WTC11 (cell line): ENCODE data around the gene CBX7. TPM values are rescaled to one million over a fixed set of nuclear protein-coding genes. Genes with fewer than 3 reads are reported as not detected.

Source experiments
- ATAC-seq: fragments of 200-7000 bp; cut with Tn5 transposase; 2 replicates; pipeline ENCODE4 v1.10.0; 2021; ENCODE audit warnings: mild to moderate bottlenecking, moderate library complexity
- CTCF ChIA-PET: fragments of 300-600 bp; sonication (Branson Sonifier 250); formaldehyde crosslinking; loops from one replicate; lab custom pipeline; 2021; ENCODE audit warnings: antibody characterized with exemption; lab: Charles Lee
- POLR2A ChIA-PET: fragments of 350-600 bp; sonication (Branson Sonifier 250); formaldehyde crosslinking; loops from one replicate; lab custom pipeline; 2021; ENCODE audit warnings: antibody characterized with exemption; lab: Charles Lee
- DNase-seq: peaks from one replicate; pipeline ENCODE4 v3.0.0; 2021; ENCODE audit warnings: low spot score
- H3K27ac Mint-ChIP-seq: 2 replicates; pipeline ENCODE4 v1.8.0; 2021; ENCODE audit warnings: mixed read lengths
- H3K27me3 Mint-ChIP-seq: 2 replicates; pipeline ENCODE4 v1.8.0; 2021; ENCODE audit warnings: low read depth, mild to moderate bottlenecking, moderate library complexity, mixed read lengths
- H3K36me3 Mint-ChIP-seq: 2 replicates; pipeline ENCODE4 v1.8.0; 2021; ENCODE audit warnings: mixed read lengths
- H3K4me1 Mint-ChIP-seq: 2 replicates; pipeline ENCODE4 v1.8.0; 2022; ENCODE audit warnings: mixed read lengths
- H3K4me3 Mint-ChIP-seq: 2 replicates; pipeline ENCODE4 v1.8.0; 2021; ENCODE audit warnings: mild to moderate bottlenecking, moderate library complexity, mixed read lengths
- H3K9me3 Mint-ChIP-seq: 2 replicates; pipeline ENCODE4 v1.8.0; 2021; ENCODE audit warnings: mixed read lengths
- CBFB ChIP-seq: sonication (generic); formaldehyde crosslinking; IDR thresholded peaks from 2 replicates; pipeline ENCODE4 v1.8.1; 2022; ENCODE audit warnings: mild to moderate bottlenecking, low read depth, missing genetic modification reagents
- CREM ChIP-seq: sonication (generic); formaldehyde crosslinking; IDR thresholded peaks from 2 replicates; pipeline ENCODE4 v1.8.1; 2022; ENCODE audit warnings: mild to moderate bottlenecking, missing genetic modification reagents, moderate library complexity
- ELF4 ChIP-seq: sonication (generic); formaldehyde crosslinking; IDR thresholded peaks from 2 replicates; pipeline ENCODE4 v1.8.1; 2022; ENCODE audit warnings: low read depth, mild to moderate bottlenecking, moderate library complexity, missing genetic modification reagents
- ESRRA ChIP-seq: sonication (generic); formaldehyde crosslinking; IDR thresholded peaks from 2 replicates; pipeline ENCODE4 v1.8.1; 2022; ENCODE audit warnings: mild to moderate bottlenecking, missing genetic modification reagents, borderline replicate concordance
- FOXJ3 ChIP-seq: sonication (generic); formaldehyde crosslinking; IDR thresholded peaks from 2 replicates; pipeline ENCODE4 v1.9.0; 2021; ENCODE audit warnings: missing genetic modification reagents, mild to moderate bottlenecking, borderline replicate concordance
- GRHL2 ChIP-seq: fragments of 250-450 bp; sonication (Bioruptor Pico); IDR thresholded peaks from 2 replicates; pipeline ENCODE4 v1.8.0; 2022; ENCODE audit warnings: mild to moderate bottlenecking, moderate library complexity; ENCODE audit not compliant: insufficient replicate concordance, severe bottlenecking
- IRF2 ChIP-seq: sonication (generic); formaldehyde crosslinking; IDR thresholded peaks from 2 replicates; pipeline ENCODE4 v1.8.0; 2022; ENCODE audit warnings: low read depth, missing genetic modification reagents, borderline replicate concordance
- JUN ChIP-seq: sonication (generic); formaldehyde crosslinking; IDR thresholded peaks from 2 replicates; pipeline ENCODE4 v1.8.0; 2023; ENCODE audit warnings: mild to moderate bottlenecking, missing genetic modification reagents
- NFATC4 ChIP-seq: fragments of 250-450 bp; sonication (Bioruptor Pico); IDR thresholded peaks from 2 replicates; pipeline ENCODE4 v1.9.0; 2021; ENCODE audit warnings: mild to moderate bottlenecking
- NFE2L1 ChIP-seq: sonication (generic); formaldehyde crosslinking; IDR thresholded peaks from 2 replicates; pipeline ENCODE4 v1.8.1; 2023; ENCODE audit warnings: missing genetic modification reagents
- OVOL2 ChIP-seq: fragments of 250-450 bp; sonication (Bioruptor Pico); IDR thresholded peaks from 2 replicates; pipeline ENCODE4 v1.9.0; 2021; ENCODE audit warnings: mild to moderate bottlenecking, borderline replicate concordance
- PREB ChIP-seq: sonication (generic); formaldehyde crosslinking; IDR thresholded peaks from 2 replicates; pipeline ENCODE4 v1.8.1; 2022; ENCODE audit warnings: mild to moderate bottlenecking, missing genetic modification reagents, moderate library complexity, borderline replicate concordance
- PRRX2 ChIP-seq: fragments of 250-450 bp; sonication (Bioruptor Pico); IDR thresholded peaks from 2 replicates; pipeline ENCODE4 v1.8.0; 2021; ENCODE audit warnings: mild to moderate bottlenecking
- RELA ChIP-seq: sonication (generic); formaldehyde crosslinking; IDR thresholded peaks from 2 replicates; pipeline ENCODE4 v1.8.1; 2022; ENCODE audit warnings: missing genetic modification reagents, mild to moderate bottlenecking, borderline replicate concordance
- SMAD3 ChIP-seq: sonication (generic); formaldehyde crosslinking; IDR thresholded peaks from 2 replicates; pipeline ENCODE4 v1.8.0; 2022; ENCODE audit warnings: missing genetic modification reagents, mild to moderate bottlenecking, borderline replicate concordance
- SMAD4 ChIP-seq: sonication (generic); formaldehyde crosslinking; IDR thresholded peaks from 2 replicates; pipeline ENCODE4 v1.8.0; 2022; ENCODE audit warnings: mild to moderate bottlenecking, missing genetic modification reagents
- TEAD1 ChIP-seq: sonication (generic); formaldehyde crosslinking; IDR thresholded peaks from 2 replicates; pipeline ENCODE4 v1.8.0; 2022; ENCODE audit warnings: mild to moderate bottlenecking, missing genetic modification reagents
- ZBTB21 ChIP-seq: sonication (generic); formaldehyde crosslinking; IDR thresholded peaks from 2 replicates; pipeline ENCODE4 v1.8.1; 2023; ENCODE audit warnings: mild to moderate bottlenecking, missing genetic modification reagents, borderline replicate concordance
- ZNF121 ChIP-seq: sonication (generic); formaldehyde crosslinking; IDR thresholded peaks from 2 replicates; pipeline ENCODE4 v1.8.0; 2023; ENCODE audit warnings: missing genetic modification reagents
- total RNA-seq: library from RNA; stranded (reverse); gene quantifications from 3 replicates; pipeline ENCODE4 v1.2.3, GENCODE V29; 2021
- TF ChIP-seq, protein P1 (sequence below): sonication (generic); formaldehyde crosslinking; IDR thresholded peaks from 2 replicates; pipeline ENCODE4 v1.8.1; 2022; ENCODE audit warnings: low read depth, missing genetic modification reagents, borderline replicate concordance
- TF ChIP-seq, protein P2 (sequence below): sonication (generic); formaldehyde crosslinking; IDR thresholded peaks from 2 replicates; pipeline ENCODE4 v1.8.0; 2022; ENCODE audit warnings: mild to moderate bottlenecking, missing genetic modification reagents
- TF ChIP-seq, protein P3 (sequence below): sonication (generic); formaldehyde crosslinking; IDR thresholded peaks from 2 replicates; pipeline ENCODE4 v1.8.0; 2022; ENCODE audit warnings: mild to moderate bottlenecking, missing genetic modification reagents
- TF ChIP-seq, protein P4 (sequence below): sonication (generic); formaldehyde crosslinking; IDR thresholded peaks from 2 replicates; pipeline ENCODE4 v1.8.1; 2023; ENCODE audit warnings: mild to moderate bottlenecking, missing genetic modification reagents

Gene CBX7
- total RNA-seq, 1 experiment from 2014 or later, result 10.6 TPM

DNA sequence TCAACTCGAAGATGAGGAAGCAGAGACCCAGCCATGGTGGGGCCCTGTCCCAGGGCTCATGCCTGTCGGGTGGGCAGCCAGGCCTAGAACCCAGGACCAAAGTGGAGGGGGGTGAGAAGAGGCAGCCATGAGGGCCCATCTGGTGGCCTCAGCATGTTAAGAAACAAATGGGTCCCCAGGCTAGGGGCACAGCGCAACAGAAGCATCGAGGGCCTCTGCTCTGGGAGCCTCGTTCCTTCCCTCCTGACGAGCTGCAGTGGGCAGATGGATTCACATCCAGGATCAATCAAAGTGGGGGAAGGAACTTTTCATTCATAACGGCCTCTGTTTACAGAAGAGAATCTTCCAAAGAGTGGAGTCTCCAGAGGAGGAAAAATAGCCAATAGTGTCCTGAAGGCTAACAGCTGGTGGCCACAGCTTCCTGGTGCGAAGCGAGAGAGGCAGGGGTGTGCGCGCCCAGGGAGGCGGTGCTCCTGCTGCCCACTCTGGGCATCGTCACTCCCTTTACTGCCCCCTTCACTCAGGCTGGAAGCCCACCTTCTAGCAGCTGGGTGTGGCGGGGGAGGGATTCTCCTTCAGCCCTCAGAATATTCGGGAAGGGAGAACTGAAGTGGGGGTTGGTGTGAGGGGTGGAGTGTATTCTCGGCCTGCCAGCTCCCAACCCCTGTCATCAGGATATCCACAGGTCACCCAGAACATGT, 4.3 kb downstream of the CBX7 start:
- ChIA-PET CTCF (interaction anchor here (0.6 to 3.0 kb wide), 19 partner anchors 13 to 382 kb away, joined by 3 to 54 read pairs (median 4); partner anchors contain the start of gene CBX6), POLR2A (interaction anchor here (1.5 to 1.7 kb wide), 2 partner anchors 22 to 172 kb away, joined by 4 to 5 read pairs; no protein-coding TSS in a partner anchor)
- H3K9me3 Mint-ChIP-seq, result no peaks in the 10 kb centered on the region
- H3K4me1 Mint-ChIP-seq, result peaks cover 39% of the 10 kb centered on the region
- no peaks in the 10 kb centered on the region for H3K36me3 Mint-ChIP-seq
- DNase-seq (no peak), ATAC-seq (no peak)
- no peak overlapping the region for H3K27ac Mint-ChIP-seq
- TF ChIP-seq, protein P1, sequence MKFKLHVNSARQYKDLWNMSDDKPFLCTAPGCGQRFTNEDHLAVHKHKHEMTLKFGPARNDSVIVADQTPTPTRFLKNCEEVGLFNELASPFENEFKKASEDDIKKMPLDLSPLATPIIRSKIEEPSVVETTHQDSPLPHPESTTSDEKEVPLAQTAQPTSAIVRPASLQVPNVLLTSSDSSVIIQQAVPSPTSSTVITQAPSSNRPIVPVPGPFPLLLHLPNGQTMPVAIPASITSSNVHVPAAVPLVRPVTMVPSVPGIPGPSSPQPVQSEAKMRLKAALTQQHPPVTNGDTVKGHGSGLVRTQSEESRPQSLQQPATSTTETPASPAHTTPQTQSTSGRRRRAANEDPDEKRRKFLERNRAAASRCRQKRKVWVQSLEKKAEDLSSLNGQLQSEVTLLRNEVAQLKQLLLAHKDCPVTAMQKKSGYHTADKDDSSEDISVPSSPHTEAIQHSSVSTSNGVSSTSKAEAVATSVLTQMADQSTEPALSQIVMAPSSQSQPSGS (CRISPR knock-in tag), result no peak
- no peak for TF ChIP-seq CREM (CRISPR knock-in tag)
- no peak for TF ChIP-seq PREB (CRISPR knock-in tag)
- TF ChIP-seq, protein P2, sequence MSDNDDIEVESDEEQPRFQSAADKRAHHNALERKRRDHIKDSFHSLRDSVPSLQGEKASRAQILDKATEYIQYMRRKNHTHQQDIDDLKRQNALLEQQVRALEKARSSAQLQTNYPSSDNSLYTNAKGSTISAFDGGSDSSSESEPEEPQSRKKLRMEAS (CRISPR knock-in tag), result no peak
- no peak for TF ChIP-seq ELF4 (CRISPR knock-in tag)
- no peak for TF ChIP-seq ESRRA (CRISPR knock-in tag)
- no peak for TF ChIP-seq SMAD3 (CRISPR knock-in tag)
- TF ChIP-seq JUN (CRISPR knock-in tag), result no peak
- no peak for TF ChIP-seq FOXJ3 (CRISPR knock-in tag)
- TF ChIP-seq ZBTB21 (CRISPR knock-in tag), result no peak
- TF ChIP-seq TEAD1 (CRISPR knock-in tag), result no peak
- TF ChIP-seq RELA, result no peak
- TF ChIP-seq NFE2L1, result no peak
- H3K27me3 Mint-ChIP-seq, result peaks cover 13% of the 10 kb centered on the region
- H3K4me3 Mint-ChIP-seq, result no peak overlapping the region

GRCh38 chr22:39147335-39148025, 5.0 kb downstream of the CBX7 start:
- ATAC-seq (no peak), DNase-seq (no peak)
- POLR2A ChIA-PET, result no interaction called here
- Mint-ChIP-seq H3K9me3 (no peaks in the 10 kb centered on the region), H3K4me1 (peaks cover 39% of the 10 kb centered on the region), H3K36me3 (no peaks in the 10 kb centered on the region), H3K27ac (no peak overlapping the region), H3K27me3 (peaks cover 8% of the 10 kb centered on the region), H3K4me3 (no peak overlapping the region)
- CTCF ChIA-PET, result interaction anchor here (2.0 to 3.0 kb wide), 3 partner anchors 12 to 162 kb away, joined by 5 to 54 read pairs (median 13); no protein-coding TSS in a partner anchor
- no peak for TF ChIP-seq GRHL2 (CRISPR knock-in tag)
- TF ChIP-seq, protein P3, sequence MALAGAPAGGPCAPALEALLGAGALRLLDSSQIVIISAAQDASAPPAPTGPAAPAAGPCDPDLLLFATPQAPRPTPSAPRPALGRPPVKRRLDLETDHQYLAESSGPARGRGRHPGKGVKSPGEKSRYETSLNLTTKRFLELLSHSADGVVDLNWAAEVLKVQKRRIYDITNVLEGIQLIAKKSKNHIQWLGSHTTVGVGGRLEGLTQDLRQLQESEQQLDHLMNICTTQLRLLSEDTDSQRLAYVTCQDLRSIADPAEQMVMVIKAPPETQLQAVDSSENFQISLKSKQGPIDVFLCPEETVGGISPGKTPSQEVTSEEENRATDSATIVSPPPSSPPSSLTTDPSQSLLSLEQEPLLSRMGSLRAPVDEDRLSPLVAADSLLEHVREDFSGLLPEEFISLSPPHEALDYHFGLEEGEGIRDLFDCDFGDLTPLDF (CRISPR knock-in tag), result no peak
- TF ChIP-seq ZNF121 (CRISPR knock-in tag), result no peak
- no peak for TF ChIP-seq CBFB
- TF ChIP-seq PRRX2 (CRISPR knock-in tag), result no peak
- no peak for TF ChIP-seq SMAD4 (CRISPR knock-in tag)
- no peak for TF ChIP-seq IRF2 (CRISPR knock-in tag)
- TF ChIP-seq, protein P4, sequence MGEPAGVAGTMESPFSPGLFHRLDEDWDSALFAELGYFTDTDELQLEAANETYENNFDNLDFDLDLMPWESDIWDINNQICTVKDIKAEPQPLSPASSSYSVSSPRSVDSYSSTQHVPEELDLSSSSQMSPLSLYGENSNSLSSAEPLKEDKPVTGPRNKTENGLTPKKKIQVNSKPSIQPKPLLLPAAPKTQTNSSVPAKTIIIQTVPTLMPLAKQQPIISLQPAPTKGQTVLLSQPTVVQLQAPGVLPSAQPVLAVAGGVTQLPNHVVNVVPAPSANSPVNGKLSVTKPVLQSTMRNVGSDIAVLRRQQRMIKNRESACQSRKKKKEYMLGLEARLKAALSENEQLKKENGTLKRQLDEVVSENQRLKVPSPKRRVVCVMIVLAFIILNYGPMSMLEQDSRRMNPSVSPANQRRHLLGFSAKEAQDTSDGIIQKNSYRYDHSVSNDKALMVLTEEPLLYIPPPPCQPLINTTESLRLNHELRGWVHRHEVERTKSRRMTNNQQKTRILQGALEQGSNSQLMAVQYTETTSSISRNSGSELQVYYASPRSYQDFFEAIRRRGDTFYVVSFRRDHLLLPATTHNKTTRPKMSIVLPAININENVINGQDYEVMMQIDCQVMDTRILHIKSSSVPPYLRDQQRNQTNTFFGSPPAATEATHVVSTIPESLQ (CRISPR knock-in tag), result no peak
- TF ChIP-seq PREB (CRISPR knock-in tag), result no peak
- TF ChIP-seq OVOL2, result no peak
- no peak for TF ChIP-seq NFATC4 (CRISPR knock-in tag)
